CD4-positive, alpha-beta T cell (primary cell): Measurements from ENCODE around the gene KCNK4. TPM values are rescaled to one million over a fixed set of nuclear protein-coding genes. Genes with fewer than 3 reads are reported as not detected.

Experiments
- ATAC-seq: fragments of 200-7000 bp; cut with Tn5 transposase; one replicate; pipeline ENCODE4 v1.10.0; 2022; ENCODE audit warnings: mild to moderate bottlenecking; ENCODE audit not compliant: poor library complexity
- CTCF ChIA-PET: fragments of 350-600 bp; sonication (Branson Sonifier 250); formaldehyde crosslinking; loops from one replicate; lab custom pipeline; 2021; ENCODE audit warnings: antibody characterized with exemption, inconsistent platforms; lab: Charles Lee
- POLR2A ChIA-PET: fragments of 350-600 bp; sonication (Branson Sonifier 250); formaldehyde crosslinking; loops from one replicate; lab custom pipeline; 2021; ENCODE audit warnings: antibody characterized with exemption, inconsistent platforms; lab: Charles Lee
- DNase-seq, 14 experiments: peaks; one replicate each; pipeline ENCODE4 v3.0.0-alpha.2; 2013 to 2020; ENCODE audit warnings: mixed read lengths in 2 of 14
- H3K27ac ChIP-seq, 2 donors: one replicate each; pipeline versions ENCODE4 v1.5.1 to v1.7.0; 2013; ENCODE audit warnings: low read length in 2 of 2, low read depth in 1 of 2, mild to moderate bottlenecking in 1 of 2
- H3K27me3 ChIP-seq, 2 experiments: 1 replicate in 1 of 2; 2 replicates in 1 of 2; pipeline versions ENCODE4 v1.6.1 to v1.7.0; 2013; ENCODE audit warnings: low read length in 2 of 2, control low read depth in 1 of 2, mild to moderate bottlenecking in 1 of 2, moderate library complexity in 1 of 2; ENCODE audit not compliant: insufficient read depth in 2 of 2, control insufficient read depth in 1 of 2
- H3K36me3 ChIP-seq: one replicate; pipeline ENCODE4 v1.6.1; 2013; ENCODE audit warnings: low read length, control low read depth; ENCODE audit not compliant: insufficient read depth
- H3K4me1 ChIP-seq: one replicate; pipeline ENCODE4 v1.6.1; 2013; ENCODE audit warnings: low read length, control low read depth; ENCODE audit not compliant: insufficient read depth
- H3K4me3 ChIP-seq: one replicate; pipeline ENCODE4 v1.5.1; 2013; ENCODE audit warnings: mild to moderate bottlenecking, low read length, moderate library complexity
- H3K9me3 ChIP-seq, 2 experiments: 1 replicate in 1 of 2; 2 replicates in 1 of 2; pipeline versions ENCODE4 v1.6.1 to v1.7.0; 2013; ENCODE audit warnings: low read length in 2 of 2, mild to moderate bottlenecking in 2 of 2, control low read depth in 1 of 2, moderate library complexity in 1 of 2; ENCODE audit not compliant: control insufficient read depth in 1 of 2, insufficient read depth in 1 of 2
- H3K27ac Mint-ChIP-seq: one replicate; pipeline ENCODE4 v1.8.0; 2020; ENCODE audit warnings: mixed read lengths
- H3K27me3 Mint-ChIP-seq: one replicate; pipeline ENCODE4 v1.8.0; 2021; ENCODE audit warnings: mixed read lengths
- H3K36me3 Mint-ChIP-seq: one replicate; pipeline ENCODE4 v1.8.0; 2021; ENCODE audit warnings: low read depth, mixed read lengths
- H3K4me1 Mint-ChIP-seq: one replicate; pipeline ENCODE4 v1.8.0; 2021; ENCODE audit warnings: low read depth, mixed read lengths
- H3K4me3 Mint-ChIP-seq: one replicate; pipeline ENCODE4 v1.8.0; 2020; ENCODE audit warnings: mild to moderate bottlenecking, mixed read lengths
- H3K9me3 Mint-ChIP-seq: one replicate; pipeline ENCODE4 v1.8.0; 2020; ENCODE audit warnings: mixed read lengths
- intact Hi-C, 2 experiments: fragments of 100-400 bp; cut with DNase I in 1 of 2; cut with micrococcal nuclease in 1 of 2; formaldehyde crosslinking; loops; one replicate each; pipeline versions ENCODE4 v1.15.1 to v1.9.0; 2023 to 2025; cut with DNase I, micrococcal nuclease
- total RNA-seq, 174 experiments: library from RNA in 2 of 174; stranded (reverse) in 2 of 174; gene quantifications; one replicate each; pipeline ENCODE4 v1.2.3 and lab custom pipeline; 2021 to 2026
- TF ChIP-seq, protein P1 (sequence below): fragments of 200-600 bp; IDR thresholded peaks from one replicate; pipeline ENCODE4 v1.8.0; 2022; ENCODE audit warnings: antibody characterized with exemption, mild to moderate bottlenecking

KCNK4 gene
- total RNA-seq, 2 experiments from 2014 or later, result 0.14 TPM; not detected in 1

- TF ChIP-seq, protein P1, sequence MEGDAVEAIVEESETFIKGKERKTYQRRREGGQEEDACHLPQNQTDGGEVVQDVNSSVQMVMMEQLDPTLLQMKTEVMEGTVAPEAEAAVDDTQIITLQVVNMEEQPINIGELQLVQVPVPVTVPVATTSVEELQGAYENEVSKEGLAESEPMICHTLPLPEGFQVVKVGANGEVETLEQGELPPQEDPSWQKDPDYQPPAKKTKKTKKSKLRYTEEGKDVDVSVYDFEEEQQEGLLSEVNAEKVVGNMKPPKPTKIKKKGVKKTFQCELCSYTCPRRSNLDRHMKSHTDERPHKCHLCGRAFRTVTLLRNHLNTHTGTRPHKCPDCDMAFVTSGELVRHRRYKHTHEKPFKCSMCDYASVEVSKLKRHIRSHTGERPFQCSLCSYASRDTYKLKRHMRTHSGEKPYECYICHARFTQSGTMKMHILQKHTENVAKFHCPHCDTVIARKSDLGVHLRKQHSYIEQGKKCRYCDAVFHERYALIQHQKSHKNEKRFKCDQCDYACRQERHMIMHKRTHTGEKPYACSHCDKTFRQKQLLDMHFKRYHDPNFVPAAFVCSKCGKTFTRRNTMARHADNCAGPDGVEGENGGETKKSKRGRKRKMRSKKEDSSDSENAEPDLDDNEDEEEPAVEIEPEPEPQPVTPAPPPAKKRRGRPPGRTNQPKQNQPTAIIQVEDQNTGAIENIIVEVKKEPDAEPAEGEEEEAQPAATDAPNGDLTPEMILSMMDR, result no peak
- intact Hi-C loops, result loop anchor here in 1 of 2 experiments (5.0 to 10.0 kb wide), 2 partner anchors 66 to 402 kb away; partner anchors contain the start of gene STIP1
- Mint-ChIP-seq H3K9me3 (no peaks in the 10 kb centered on the region), H3K27ac (no peak overlapping the region), H3K4me1 (peaks cover 15% of the 10 kb centered on the region), H3K4me3 (peak overlapping the region; percentile 45), H3K36me3 (peaks cover 6% of the 10 kb centered on the region), H3K27me3 (no peaks in the 10 kb centered on the region)
- Histone ChIP-seq H3K36me3 (peaks cover 4% of the 10 kb centered on the region), H3K4me3 (no peak overlapping the region), H3K9me3 (no peaks in the 10 kb centered on the region), H3K27ac (no peak overlapping the region), H3K27me3 (no peaks in the 10 kb centered on the region), H3K4me1 (peaks cover 31% of the 10 kb centered on the region)
- no peak for ATAC-seq
- ChIA-PET CTCF (interaction anchor here (4.7 kb wide), 1 partner anchor 48 kb away, joined by 56 read pairs; the partner anchor contains the start of gene FERMT3), POLR2A (no interaction called here)
- no peak for DNase-seq
These were observed 38.1 kb upstream of the KCNK4 start for GRCh38 chr11:64253043-64253442.

GRCh38 chr11:64253481-64253880, 37.6 kb upstream of the KCNK4 start:
- no peaks in the 10 kb centered on the region for H3K27me3 Mint-ChIP-seq
- Histone ChIP-seq H3K4me1 (peaks cover 31% of the 10 kb centered on the region), H3K36me3 (peaks cover 7% of the 10 kb centered on the region), H3K27me3 (no peaks in the 10 kb centered on the region), H3K9me3 (no peaks in the 10 kb centered on the region), H3K4me3 (no peak overlapping the region), H3K27ac (no peak overlapping the region)
- H3K27ac Mint-ChIP-seq, result no peak overlapping the region
- ATAC-seq (no peak), DNase-seq (no peak)
- POLR2A ChIA-PET, result no interaction called here
- TF ChIP-seq, protein P1, result no peak
- H3K9me3 Mint-ChIP-seq, result no peaks in the 10 kb centered on the region
- H3K4me3 Mint-ChIP-seq, result peak overlapping the region; percentile 45
- H3K36me3 Mint-ChIP-seq, result peaks cover 7% of the 10 kb centered on the region
- CTCF ChIA-PET, result interaction anchor here (0.6 kb wide), 1 partner anchor 51 kb away, joined by 3 read pairs; no protein-coding TSS in a partner anchor
- intact Hi-C loops, result loop anchor here in 1 of 2 experiments (5.0 to 10.0 kb wide), 2 partner anchors 66 to 401 kb away; partner anchors contain the start of gene STIP1
- peaks cover 12% of the 10 kb centered on the region for H3K4me1 Mint-ChIP-seq

- POLR2A ChIA-PET, result no interaction called here
These were observed 36.8 kb upstream of the KCNK4 start for GRCh38 chr11:64254326-64254725.

More at GRCh38 chr11:64254326-64254725, 36.8 kb upstream of the KCNK4 start:
- Mint-ChIP-seq H3K27ac (no peak overlapping the region), H3K36me3 (peaks cover 8% of the 10 kb centered on the region), H3K4me1 (peaks cover 12% of the 10 kb centered on the region), H3K4me3 (no peak overlapping the region), H3K27me3 (no peaks in the 10 kb centered on the region), H3K9me3 (no peaks in the 10 kb centered on the region)
- no peak for DNase-seq
- Histone ChIP-seq H3K9me3 (no peaks in the 10 kb centered on the region), H3K27ac (no peak overlapping the region), H3K36me3 (peaks cover 16% of the 10 kb centered on the region), H3K4me3 (no peak overlapping the region), H3K27me3 (no peaks in the 10 kb centered on the region), H3K4me1 (peaks cover 33% of the 10 kb centered on the region)
- TF ChIP-seq, protein P1, result no peak
- no peak for ATAC-seq
- intact Hi-C loops, result loop anchor here in 1 of 2 experiments (5.0 to 10.0 kb wide), 2 partner anchors 67 to 400 kb away; partner anchors contain the start of gene STIP1
- CTCF ChIA-PET, result interaction anchor here (0.6 to 0.9 kb wide), 2 partner anchors 17 to 50 kb away, joined by 3 read pairs; no protein-coding TSS in a partner anchor
